ENCODE data around the gene DGKA.

DGKA gene

DNA sequence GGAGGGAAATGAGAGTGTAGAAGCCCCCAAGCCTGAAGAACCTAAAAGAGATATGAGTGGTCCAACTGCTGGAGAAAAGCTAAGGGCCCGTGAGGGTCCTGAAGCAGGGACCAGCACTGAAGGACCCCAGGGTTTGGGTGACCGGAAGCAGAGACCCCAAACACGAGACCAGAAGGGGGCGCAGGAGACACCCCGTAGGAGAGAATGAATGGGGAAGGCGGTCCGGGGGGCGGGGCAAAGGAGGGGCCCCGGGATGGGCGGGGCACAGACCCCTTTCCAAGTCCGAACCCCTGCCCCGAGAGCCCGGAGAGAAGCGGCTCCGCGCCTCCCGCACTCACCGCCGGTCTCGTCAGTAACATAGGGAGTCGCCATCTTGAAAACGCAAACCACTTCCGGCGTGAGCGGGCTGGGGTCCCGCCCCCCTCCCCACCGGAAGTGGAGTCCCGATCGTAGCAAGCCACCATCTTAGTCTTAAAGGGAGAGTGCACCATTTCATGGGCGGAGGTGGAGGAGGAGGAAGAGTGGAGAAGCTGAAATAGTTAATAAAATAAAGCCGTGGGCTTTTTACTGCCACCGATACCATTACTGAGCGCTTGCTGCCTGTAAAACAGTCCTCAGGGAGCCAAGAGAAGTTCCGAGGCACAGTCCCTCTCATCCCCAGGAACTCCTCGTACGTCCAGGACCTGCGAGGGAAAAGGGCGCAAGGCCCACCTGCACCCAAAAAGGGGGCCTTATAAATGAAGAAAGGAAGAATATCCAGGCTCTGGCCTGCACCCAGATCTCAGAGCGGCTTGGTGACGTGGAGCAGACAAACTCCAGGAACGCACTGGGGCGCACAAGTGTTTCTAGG is 4.0 kb upstream of the DGKA start:
- Histone ChIP-seq H3K23ac (ENCODE audit: low read length in 2 of 2) (peak overlapping the region in 1 of 2 experiments; percentile 71), H4K8ac (ENCODE audit: low read length) (peak overlapping the region; percentile 96), H3K4ac (ENCODE audit: low read depth in 1 of 2, low read length in 2 of 2) (peak overlapping the region; percentile 88 to 98), H3K27me3 (ENCODE audit: control insufficient read depth in 1 of 2, insufficient read depth in 1 of 2, low read length in 2 of 2) (no peaks in the 10 kb centered on the region), H3K4me1 (ENCODE audit: control insufficient read depth, insufficient read depth, low read depth, low read length) (peaks cover 13% of the 10 kb centered on the region), H3K27ac (ENCODE audit: low read length, poor library complexity, severe bottlenecking) (peak overlapping the region; percentile 93), H2BK12ac (ENCODE audit: low read length in 2 of 2) (peak overlapping the region; percentile 37 to 40), H3K4me2 (ENCODE audit: low read length, poor library complexity, severe bottlenecking) (peak overlapping the region; percentile 80), H3K79me1 (replicated peaks; ENCODE audit: low read length, poor library complexity, severe bottlenecking) (peaks cover 8% of the 10 kb centered on the region), H4K91ac (ENCODE audit: low read length) (peak overlapping the region; percentile 65), H3K9me3 (ENCODE audit: control insufficient read depth, low read length) (no peaks in the 10 kb centered on the region), H2BK5ac (ENCODE audit: low read depth, low read length, poor library complexity, severe bottlenecking) (peak overlapping the region; percentile 57), H2BK15ac (ENCODE audit: low read depth, poor library complexity, severe bottlenecking) (peak overlapping the region; percentile 76), H3K36me3 (ENCODE audit: control insufficient read depth in 1 of 2, insufficient read depth in 2 of 2, low read depth in 1 of 2, low read length in 2 of 2) (peaks cover 5 to 17% of the 10 kb centered on the region in 2 experiments), H3K14ac (ENCODE audit: low read length in 2 of 2) (peak overlapping the region in 1 of 2 experiments; percentile 94), H3K4me3 (ENCODE audit: insufficient read depth in 1 of 2, low read depth in 1 of 2, low read length in 2 of 2) (peak overlapping the region; percentile 84 to 100), H3K18ac (ENCODE audit: low read depth in 1 of 2, low read length in 2 of 2) (peak overlapping the region; percentile 90 to 93), H2AK5ac (ENCODE audit: low read length, severe bottlenecking) (peak overlapping the region; percentile 39), H2AFZ (ENCODE audit: low read depth, low read length) (no peak overlapping the region), H2BK120ac (ENCODE audit: low read depth, low read length) (peak overlapping the region; percentile 80), H3K9ac (ENCODE audit: low read length) (peak overlapping the region; percentile 100)
- peak; percentile 96 for DNase-seq
- under 1% methylated on average over 40 of the region's 42 CpGs for WGBS

DNA sequence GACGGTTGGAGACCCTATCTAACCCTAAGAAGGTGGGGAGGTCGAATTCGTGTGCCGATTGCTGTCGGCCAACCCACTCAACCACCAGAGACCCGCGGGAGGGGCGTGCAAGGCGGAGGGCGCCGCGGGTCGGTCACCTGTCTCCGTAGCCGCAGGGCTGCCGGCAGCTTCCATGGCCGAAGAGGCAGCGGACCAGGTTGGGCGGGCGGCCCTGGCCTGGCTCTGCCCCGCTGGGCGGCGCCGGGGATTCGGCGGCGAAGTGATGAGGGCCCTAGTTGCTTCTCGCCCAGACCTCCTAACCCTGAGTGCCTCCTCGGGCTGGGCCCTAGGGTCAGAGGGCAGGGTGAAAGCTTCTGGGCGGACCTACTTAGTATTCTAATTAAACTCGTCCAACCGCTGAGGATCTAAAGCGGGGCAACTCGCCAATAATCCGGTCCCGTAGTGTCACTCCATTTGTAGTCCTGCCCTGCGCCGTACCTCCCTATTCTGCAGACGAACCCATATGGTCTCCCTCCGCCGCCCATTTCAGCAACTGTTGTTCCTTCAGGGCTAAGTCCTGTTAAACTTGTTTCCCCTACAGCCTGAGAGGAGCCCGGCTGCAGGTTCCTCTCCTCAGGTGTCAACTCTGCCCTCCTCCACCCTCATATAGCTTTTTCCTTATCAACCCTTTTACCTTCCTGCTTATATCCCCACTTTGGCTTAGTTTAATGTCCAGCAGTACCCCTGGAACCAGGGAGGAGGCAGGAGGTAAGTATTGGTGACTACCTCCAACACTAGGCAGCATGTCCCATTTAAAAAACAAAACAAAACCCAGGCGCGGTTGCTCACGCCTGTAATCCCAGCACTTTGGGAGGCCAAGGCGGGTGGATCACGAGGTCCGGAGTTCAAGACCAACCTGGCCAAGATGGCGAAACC is 3.1 kb upstream of the DGKA start, which contains the start of gene PYM1:
PYM1 (minus strand) TSS at position 307 of the 915 bp plus-strand sequence; CDS start at position 174, 133 bp downstream.
- Histone ChIP-seq H4K8ac (ENCODE audit: low read length) (peak within 1 kb of the TSS; percentile 96), H3K4me3 (ENCODE audit: insufficient read depth in 1 of 2, low read depth in 1 of 2, low read length in 2 of 2) (peak within 1 kb of the TSS; percentile 84 to 100), H3K27ac (ENCODE audit: low read length, poor library complexity, severe bottlenecking) (peak within 1 kb of the TSS; percentile 93), H3K18ac (ENCODE audit: low read depth in 1 of 2, low read length in 2 of 2) (peak within 1 kb of the TSS; percentile 90 to 93), H2BK12ac (ENCODE audit: low read length in 2 of 2) (peak within 1 kb of the TSS; percentile 37 to 78), H3K36me3 (ENCODE audit: control insufficient read depth in 1 of 2, insufficient read depth in 2 of 2, low read depth in 1 of 2, low read length in 2 of 2) (peaks cover 0 to 10% of the 10 kb centered on the region in 2 experiments), H2BK5ac (ENCODE audit: low read depth, low read length, poor library complexity, severe bottlenecking) (peak within 1 kb of the TSS; percentile 57), H3K4me2 (ENCODE audit: low read length, poor library complexity, severe bottlenecking) (peak within 1 kb of the TSS; percentile 80), H3K27me3 (ENCODE audit: control insufficient read depth in 1 of 2, insufficient read depth in 1 of 2, low read length in 2 of 2) (no peaks in the 10 kb centered on the region), H3K4me1 (ENCODE audit: control insufficient read depth, insufficient read depth, low read depth, low read length) (peaks cover 19% of the 10 kb centered on the region), H3K23ac (ENCODE audit: low read length in 2 of 2) (peak within 1 kb of the TSS in 1 of 2 experiments; percentile 71), H2BK120ac (ENCODE audit: low read depth, low read length) (peak within 1 kb of the TSS; percentile 80), H4K91ac (ENCODE audit: low read length) (peak within 1 kb of the TSS; percentile 77), H3K14ac (ENCODE audit: low read length in 2 of 2) (peak within 1 kb of the TSS in 1 of 2 experiments; percentile 94), H3K79me1 (replicated peaks; ENCODE audit: low read length, poor library complexity, severe bottlenecking) (peaks cover 13% of the 10 kb centered on the region), H2BK15ac (ENCODE audit: low read depth, poor library complexity, severe bottlenecking) (peak within 1 kb of the TSS; percentile 76), H3K9me3 (ENCODE audit: control insufficient read depth, low read length) (no peaks in the 10 kb centered on the region), H3K9ac (ENCODE audit: low read length) (peak within 1 kb of the TSS; percentile 100), H2AK5ac (ENCODE audit: low read length, severe bottlenecking) (peak within 1 kb of the TSS; percentile 79), H3K4ac (ENCODE audit: low read depth in 1 of 2, low read length in 2 of 2) (peak within 1 kb of the TSS; percentile 88 to 98), H2AFZ (ENCODE audit: low read depth, low read length) (peak within 1 kb of the TSS; percentile 68)
- 7% methylated on average over 49 of the region's 49 CpGs for WGBS
- peak; percentile 80 for DNase-seq

DNA sequence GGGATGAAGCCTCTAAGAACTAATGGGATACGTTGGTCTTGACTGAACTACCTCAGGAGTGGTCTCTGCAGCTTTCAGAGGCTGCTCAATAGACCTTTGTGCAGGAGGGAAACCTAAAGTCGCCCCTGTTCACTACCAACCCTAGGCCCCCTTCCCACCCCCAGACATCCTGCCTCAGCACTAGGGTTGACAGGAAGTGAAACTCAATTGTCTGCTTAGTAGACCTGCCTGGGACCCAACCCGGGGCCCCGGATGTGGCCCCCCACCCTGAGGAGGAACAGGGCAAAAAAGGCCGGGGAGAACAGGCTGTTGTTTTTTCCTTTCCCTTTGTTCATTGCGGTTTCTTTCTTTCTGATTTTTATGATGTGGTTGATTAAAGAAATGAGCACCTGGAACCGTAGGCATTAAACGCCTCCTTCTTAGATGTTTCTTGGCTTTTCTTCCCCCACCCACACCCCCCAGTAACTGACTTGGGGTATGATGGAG is 1.6 kb upstream of the DGKA start:
- H3K23ac ChIP-seq (ENCODE audit: low read length in 2 of 2) = no peak overlapping the region
- H3K4me1 ChIP-seq (ENCODE audit: control insufficient read depth, insufficient read depth, low read depth, low read length) = peaks cover 21% of the 10 kb centered on the region
- peak overlapping the region; percentile 60 for H2AK5ac ChIP-seq (ENCODE audit: low read length, severe bottlenecking)
- no peak overlapping the region for H3K4me3 ChIP-seq (ENCODE audit: insufficient read depth in 1 of 2, low read depth in 1 of 2, low read length in 2 of 2)
- no peak overlapping the region for H2BK5ac ChIP-seq (ENCODE audit: low read depth, low read length, poor library complexity, severe bottlenecking)
- H2BK120ac ChIP-seq (ENCODE audit: low read depth, low read length) = no peak overlapping the region
- H2BK15ac ChIP-seq (ENCODE audit: low read depth, poor library complexity, severe bottlenecking) = peak overlapping the region; percentile 90
- 83% methylated on average over 5 of the region's 8 CpGs for WGBS
- H3K27ac ChIP-seq (ENCODE audit: low read length, poor library complexity, severe bottlenecking) = no peak overlapping the region
- H3K4me2 ChIP-seq (ENCODE audit: low read length, poor library complexity, severe bottlenecking) = no peak overlapping the region
- H3K79me1 ChIP-seq (replicated peaks; ENCODE audit: low read length, poor library complexity, severe bottlenecking) = peaks cover 17% of the 10 kb centered on the region
- H3K36me3 ChIP-seq (ENCODE audit: control insufficient read depth in 1 of 2, insufficient read depth in 2 of 2, low read depth in 1 of 2, low read length in 2 of 2) = peaks cover 0 to 6% of the 10 kb centered on the region in 2 experiments
- peak overlapping the region; percentile 80 for H3K9ac ChIP-seq (ENCODE audit: low read length)
- H2BK12ac ChIP-seq (ENCODE audit: low read length in 2 of 2) = peak overlapping the region in 1 of 2 experiments; percentile 61
- H3K18ac ChIP-seq (ENCODE audit: low read depth in 1 of 2, low read length in 2 of 2) = no peak overlapping the region
- peak overlapping the region; percentile 72 for H4K91ac ChIP-seq (ENCODE audit: low read length)
- no peak overlapping the region for H3K14ac ChIP-seq (ENCODE audit: low read length in 2 of 2)
- peak overlapping the region in 1 of 2 experiments; percentile 24 for H3K4ac ChIP-seq (ENCODE audit: low read depth in 1 of 2, low read length in 2 of 2)
- peak overlapping the region; percentile 81 for H4K8ac ChIP-seq (ENCODE audit: low read length)
- DNase-seq = no peak
- no peaks in the 10 kb centered on the region for H3K27me3 ChIP-seq (ENCODE audit: control insufficient read depth in 1 of 2, insufficient read depth in 1 of 2, low read length in 2 of 2)
- H3K9me3 ChIP-seq (ENCODE audit: control insufficient read depth, low read length) = no peaks in the 10 kb centered on the region
- no peak overlapping the region for H2AFZ ChIP-seq (ENCODE audit: low read depth, low read length)
